NCI-H1092 (cell line): Measurements from ENCODE around the gene CDH12.
"Not testable (repeated sequence)": the region's sequence is repeated elsewhere in the genome, so short reads cannot be mapped to it uniquely, and the experiment has no call there.

Source experiments
- DNase-seq: peaks from one replicate; lab custom pipeline; 2025; lab: John Stamatoyannopoulos, UW

CDH12 gene

DNA sequence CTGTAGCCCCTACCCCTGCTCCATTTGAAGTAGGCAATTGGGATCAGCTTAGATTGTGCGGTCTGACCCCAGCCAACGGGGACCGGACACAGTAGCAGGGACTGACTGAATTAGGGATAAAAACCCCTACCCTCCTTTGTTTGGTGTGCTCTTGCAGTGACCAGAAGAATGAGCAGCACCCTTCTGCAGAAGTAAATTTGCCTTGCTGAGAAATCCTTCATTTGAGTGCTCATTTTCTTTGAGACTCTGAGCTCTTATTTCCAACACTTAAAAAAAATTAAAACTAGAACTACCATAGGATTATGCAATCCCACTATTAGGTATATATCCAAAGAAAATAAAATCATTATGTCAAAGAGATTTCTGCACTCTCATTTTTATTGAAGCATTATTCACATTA, 560.0 kb downstream of the CDH12 start:
- no peak for DNase-seq

DNA sequence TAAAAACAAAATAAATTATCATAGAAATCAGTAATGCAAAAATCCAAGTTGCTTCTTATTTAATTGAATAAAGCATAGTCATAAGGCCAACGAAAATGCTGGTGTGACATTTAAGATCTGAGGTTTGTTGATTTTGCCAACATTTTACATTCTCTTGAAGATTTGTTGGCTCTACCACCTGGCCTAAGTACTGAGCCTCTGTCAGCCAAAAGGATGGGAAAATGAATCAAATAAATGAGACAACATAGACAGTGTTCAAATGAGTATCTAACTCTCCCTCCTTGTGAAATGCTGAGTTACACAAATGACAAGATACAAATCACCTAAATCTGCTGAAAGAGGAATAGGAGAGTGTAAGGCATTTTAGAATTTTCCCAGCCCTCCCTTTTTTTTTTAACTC, 575.0 kb downstream of the CDH12 start:
- no peak for DNase-seq

GRCh38 chr5:22277006-22277405, 576.1 kb downstream of the CDH12 start:
- DNase-seq: no peak

- DNase-seq: not testable (repeated sequence)
These were observed 587.3 kb downstream of the CDH12 start for GRCh38 chr5:22265855-22266254.

- DNase-seq: no peak
These were observed 595.0 kb downstream of the CDH12 start for GRCh38 chr5:22258139-22258538.

GRCh38 chr5:22250528-22250927, 602.6 kb downstream of the CDH12 start:
- no peak for DNase-seq

- DNase-seq: no peak
These were observed 603.9 kb downstream of the CDH12 start for GRCh38 chr5:22249209-22249729.

DNA sequence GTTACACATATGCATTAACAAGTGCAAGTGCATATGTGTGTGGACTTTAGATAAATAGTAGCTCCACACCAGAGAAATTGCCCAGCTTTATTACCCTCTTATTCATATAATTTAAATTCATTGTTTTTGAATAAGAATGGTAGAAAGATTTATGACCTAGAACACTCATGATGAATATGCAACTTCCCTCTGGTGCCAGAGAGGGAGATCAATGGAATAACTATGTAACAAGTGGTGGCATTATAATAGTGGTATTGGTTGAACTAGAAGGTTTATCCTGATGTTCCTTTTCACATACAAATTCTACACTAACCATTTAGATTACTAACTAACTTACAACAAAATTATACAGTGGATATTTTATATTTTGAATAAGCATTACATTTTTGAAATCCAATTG, 607.4 kb downstream of the CDH12 start:
- no peak for DNase-seq

GRCh38 chr5:22242532-22242931, 610.6 kb downstream of the CDH12 start:
- no peak for DNase-seq

GRCh38 chr5:22238047-22238446, 615.1 kb downstream of the CDH12 start:
- DNase-seq: no peak

GRCh38 chr5:22226423-22226822, 626.7 kb downstream of the CDH12 start:
- no peak for DNase-seq

- no peak for DNase-seq
These were observed 630.1 kb downstream of the CDH12 start for GRCh38 chr5:22223079-22223478.

- not testable (repeated sequence) for DNase-seq
These were observed 639.2 kb downstream of the CDH12 start for GRCh38 chr5:22213703-22214495.

DNA sequence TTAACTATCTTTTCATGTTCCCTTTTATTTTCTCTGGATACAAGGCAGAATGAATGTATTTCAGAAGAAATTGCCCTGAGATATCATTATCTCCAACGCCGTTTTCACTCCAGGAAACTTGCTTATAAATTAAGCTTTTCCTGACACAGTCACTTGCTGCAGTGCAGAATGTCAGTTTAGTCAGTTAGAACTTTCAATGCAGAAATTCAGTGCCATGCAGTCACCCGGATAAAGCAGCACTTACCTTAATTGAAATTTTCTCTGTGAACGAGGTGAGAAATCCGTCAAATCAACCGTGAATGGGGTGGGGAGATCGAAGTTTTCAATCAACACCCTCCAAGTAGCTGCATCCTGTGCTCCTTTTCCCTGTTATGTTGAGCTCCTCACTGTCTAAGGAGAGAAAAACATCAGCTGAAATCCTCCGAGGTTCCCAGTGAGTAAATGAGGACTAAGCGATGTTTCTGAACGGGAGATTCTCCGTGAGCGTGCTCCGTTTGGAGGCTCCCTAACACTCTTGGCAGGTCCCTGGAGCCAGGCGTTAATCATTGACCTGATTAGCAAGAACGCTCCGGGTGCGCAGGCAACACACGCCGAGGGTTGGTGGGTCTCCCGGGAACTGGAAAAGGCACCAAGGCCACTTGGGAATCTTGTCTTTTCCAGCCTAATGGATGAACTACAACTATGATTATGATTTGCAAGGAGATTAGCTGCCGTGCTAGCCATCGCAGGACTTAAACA, 640.7 kb downstream of the CDH12 start:
- not testable (repeated sequence) for DNase-seq

DNA sequence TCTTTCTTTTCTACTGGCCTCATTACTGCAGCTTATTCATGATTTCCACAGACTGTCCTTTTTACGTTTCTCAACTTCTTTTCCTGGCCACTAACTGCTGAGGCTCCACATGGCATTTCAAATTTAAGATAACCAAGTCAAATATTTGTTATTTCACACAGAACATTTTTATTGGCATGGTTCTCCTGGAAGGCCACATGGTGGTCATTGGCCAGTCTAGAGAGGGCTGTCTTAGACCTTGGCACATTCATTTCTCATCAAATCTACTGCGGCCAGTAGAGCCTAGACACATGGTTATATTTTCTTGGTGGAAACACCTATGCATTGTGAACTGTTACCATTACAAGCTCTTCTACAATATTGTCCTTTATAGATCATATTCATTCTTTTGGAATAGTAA, 644.7 kb downstream of the CDH12 start:
- not testable (repeated sequence) for DNase-seq

GRCh38 chr5:22188651-22189050, 664.5 kb downstream of the CDH12 start:
- DNase-seq: not testable (repeated sequence)

DNA sequence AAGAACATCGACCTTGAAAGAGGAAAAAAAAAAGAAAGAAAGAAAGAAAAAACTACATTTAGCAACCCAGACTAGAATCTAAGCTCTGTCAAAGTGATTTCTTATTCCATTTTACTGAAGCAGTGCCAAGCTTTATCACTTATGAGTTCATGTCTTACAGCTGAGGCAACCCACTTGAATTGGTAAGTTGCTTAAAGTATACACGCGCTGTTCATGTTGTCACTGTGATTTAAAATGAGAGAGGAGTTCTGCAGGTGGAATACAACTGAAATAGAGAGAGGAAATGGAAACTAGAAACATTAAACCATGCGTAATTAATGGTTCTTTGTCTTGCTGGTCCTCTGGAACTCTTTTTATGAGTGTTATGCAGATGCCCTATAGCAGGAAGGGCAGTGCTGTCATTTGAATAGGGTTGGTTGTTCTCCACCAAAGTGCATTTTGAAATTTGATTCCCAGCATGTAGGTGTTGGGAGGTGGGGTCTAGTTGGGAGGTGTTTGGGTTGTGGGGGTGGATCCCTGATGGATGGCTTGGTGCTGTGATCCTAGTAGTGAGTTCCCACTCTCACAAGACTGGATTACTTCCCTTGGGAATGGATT, 665.4 kb downstream of the CDH12 start:
- not testable (repeated sequence) for DNase-seq

DNA sequence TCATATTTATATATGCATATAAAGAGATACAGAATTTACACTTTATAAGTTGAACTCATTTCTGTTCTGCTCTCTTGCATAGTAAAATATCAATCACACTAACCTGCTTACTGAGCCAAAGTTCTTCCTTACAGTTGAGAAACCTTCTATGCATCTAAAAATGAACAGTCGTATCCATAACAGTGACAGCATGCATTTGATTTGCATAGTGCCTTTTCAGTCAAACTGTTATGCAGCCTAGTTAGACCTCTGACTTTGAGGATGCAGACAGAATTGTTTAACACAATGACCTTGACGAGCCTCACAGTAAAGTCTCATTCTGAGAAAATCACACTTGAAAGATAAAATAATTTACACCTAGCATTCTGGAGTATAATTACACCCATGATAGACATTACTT, 683.9 kb downstream of the CDH12 start:
- not testable (repeated sequence) for DNase-seq

DNA sequence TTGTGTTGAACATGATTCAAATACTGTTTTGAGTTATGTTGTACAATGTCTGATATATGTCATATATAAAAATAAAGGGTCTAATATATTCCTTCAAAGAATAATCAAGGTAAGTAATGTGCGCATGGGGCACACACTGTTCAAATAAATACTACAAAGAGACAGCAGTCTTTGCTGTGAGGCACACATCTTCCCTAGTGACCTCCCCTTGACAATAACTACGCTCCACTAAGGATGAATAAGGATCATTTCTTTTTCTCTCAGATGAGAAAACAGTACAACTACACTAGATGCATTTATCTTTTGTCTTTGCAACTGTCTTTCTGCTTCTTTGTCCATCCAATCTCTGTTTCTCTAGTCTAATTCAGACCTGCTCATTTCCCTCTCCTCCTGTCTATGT, 684.4 kb downstream of the CDH12 start:
- not testable (repeated sequence) for DNase-seq

- not testable (repeated sequence) for DNase-seq
These were observed 687.2 kb downstream of the CDH12 start for GRCh38 chr5:22165931-22166330.

GRCh38 chr5:22164910-22165748, 688.0 kb downstream of the CDH12 start:
- DNase-seq: not testable (repeated sequence)

GRCh38 chr5:22156953-22157352, 696.2 kb downstream of the CDH12 start:
- DNase-seq: not testable (repeated sequence)
